HS-5 (cell line): ENCODE data around the gene KRTAP1-3.
"Not testable (repeated sequence)": the region's sequence is repeated elsewhere in the genome, so short reads cannot be mapped to it uniquely, and the experiment has no call there.

Experiments
- DNase-seq: peaks from one replicate; pipeline ENCODE4 v3.0.0-alpha.2; 2012; ENCODE audit warnings: low read depth

KRTAP1-3 gene

GRCh38 chr17:41054025-41054424, 19.4 kb upstream of the KRTAP1-3 start:
- no peak for DNase-seq

GRCh38 chr17:41052566-41052965, 17.9 kb upstream of the KRTAP1-3 start:
- DNase-seq = no peak

GRCh38 chr17:41049110-41049509, 14.4 kb upstream of the KRTAP1-3 start:
- DNase-seq = peak; percentile 71

- peak; percentile 61 for DNase-seq
Measured at GRCh38 chr17:41048441-41048840, 13.8 kb upstream of the KRTAP1-3 start.

- not testable (repeated sequence) for DNase-seq
Measured at GRCh38 chr17:41046735-41047465, 12.2 kb upstream of the KRTAP1-3 start, which contains the start of gene KRTAP2-1. Gene KRTAP2-1, minus strand, starts transcription at chr17:41047316. Its CDS starts 49 bp downstream, at chr17:41047267.

GRCh38 chr17:41042953-41043352, 8.3 kb upstream of the KRTAP1-3 start:
- no peak for DNase-seq

GRCh38 chr17:41040783-41041571, 6.3 kb upstream of the KRTAP1-3 start, which contains the start of gene KRTAP1-1:
Gene KRTAP1-1, minus strand, starts transcription at chr17:41041450. Its CDS starts 53 bp downstream, at chr17:41041397.
- DNase-seq = not testable (repeated sequence)

GRCh38 chr17:41037853-41038350, 3.2 kb upstream of the KRTAP1-3 start:
- DNase-seq = no peak

- no peak for DNase-seq
Measured at GRCh38 chr17:41029633-41030245, 4.9 kb downstream of the KRTAP1-3 start, which contains the start of gene KRTAP1-4. Gene KRTAP1-4, minus strand, starts transcription at chr17:41030195. Its CDS starts 117 bp downstream, at chr17:41030078.

- DNase-seq = peak; percentile 68
Measured at GRCh38 chr17:41026715-41027471, 7.8 kb downstream of the KRTAP1-3 start, which contains the start of gene KRTAP1-5. Gene KRTAP1-5, minus strand, starts transcription at chr17:41027208. Its CDS starts 53 bp downstream, at chr17:41027155.

GRCh38 chr17:41024697-41025096, 10.0 kb downstream of the KRTAP1-3 start:
- DNase-seq = no peak

- no peak for DNase-seq
Measured at GRCh38 chr17:41020336-41020735, 14.3 kb downstream of the KRTAP1-3 start.

- no peak for DNase-seq
Measured at GRCh38 chr17:41019415-41019814, 15.3 kb downstream of the KRTAP1-3 start.

GRCh38 chr17:41018541-41018940, 16.1 kb downstream of the KRTAP1-3 start:
- DNase-seq = no peak

- no peak for DNase-seq
Measured at GRCh38 chr17:41016578-41017215, 18.0 kb downstream of the KRTAP1-3 start.

GRCh38 chr17:41015454-41015853, 19.2 kb downstream of the KRTAP1-3 start:
- no peak for DNase-seq

- DNase-seq = no peak
Measured at GRCh38 chr17:41013606-41014005, 21.1 kb downstream of the KRTAP1-3 start.

GRCh38 chr17:41013181-41013580, 21.5 kb downstream of the KRTAP1-3 start:
- peak; percentile 60 for DNase-seq

- DNase-seq = no peak
Measured at GRCh38 chr17:41012326-41013120, 22.2 kb downstream of the KRTAP1-3 start.

- no peak for DNase-seq
Measured at GRCh38 chr17:41010441-41010840, 24.2 kb downstream of the KRTAP1-3 start.
